GM03348 (cell line): ENCODE results near the gene EIF4G2.
"Not testable (repeated sequence)": the region's sequence is repeated elsewhere in the genome, so short reads cannot be mapped to it uniquely, and the experiment has no call there.

Experiments used
- DNase-seq: peaks from one replicate; pipeline ENCODE4 v3.0.0; 2012; ENCODE audit warnings: low spot score

Gene EIF4G2

GRCh38 chr11:10808553-10809372 lies at the start of gene EIF4G2:
EIF4G2 (minus strand) TSS chr11:10808926.
- peak; percentile 99 for DNase-seq

DNA sequence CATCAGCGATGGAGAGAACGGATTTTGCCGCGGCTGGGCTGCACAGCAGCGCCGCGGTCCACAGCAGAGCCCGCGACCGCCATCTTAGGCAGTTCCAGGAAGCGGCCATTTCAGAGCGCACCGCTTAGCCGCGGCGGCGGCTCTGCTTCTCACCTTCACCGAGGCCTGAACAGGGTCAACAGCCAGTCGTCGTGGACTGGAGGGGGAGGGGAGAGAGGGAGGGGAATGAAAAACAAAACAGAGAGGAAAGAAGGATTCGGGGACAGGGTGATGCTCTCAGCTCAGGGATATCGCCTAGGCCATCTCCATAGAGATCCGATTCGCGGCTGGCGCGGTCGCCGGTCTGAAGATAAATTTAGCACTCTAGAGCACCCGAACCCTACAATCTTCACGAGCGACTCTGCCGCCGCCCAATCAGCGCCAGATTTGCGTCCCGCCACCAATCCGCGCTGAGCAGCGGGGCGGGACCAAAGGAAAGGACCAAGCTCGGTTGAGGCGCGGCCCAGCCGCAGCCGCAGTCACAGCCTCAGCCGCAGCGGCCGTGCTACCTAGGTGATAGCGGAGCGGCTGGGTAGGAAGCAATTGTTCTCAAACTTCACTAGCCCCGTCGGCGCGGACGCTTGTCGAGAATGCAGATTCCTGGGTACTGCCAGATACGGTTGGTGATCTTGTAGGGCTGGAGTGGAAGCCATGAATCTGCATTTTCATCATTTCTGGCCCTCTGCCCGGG lies 49.1 kb upstream of the EIF4G2 start, which contains the start of gene ZBED5:
Gene ZBED5, minus strand, starts transcription at position 345 of the 730 bp plus-strand sequence. CDS start 3,108 bp downstream, outside the sequence.
- DNase-seq = peak; percentile 97

- DNase-seq = no peak
Observed at GRCh38 chr11:10857459-10857708, 48.7 kb upstream of the EIF4G2 start.

- DNase-seq = peak; percentile 46
Observed at GRCh38 chr11:10856689-10857458, 48.1 kb upstream of the EIF4G2 start.

DNA sequence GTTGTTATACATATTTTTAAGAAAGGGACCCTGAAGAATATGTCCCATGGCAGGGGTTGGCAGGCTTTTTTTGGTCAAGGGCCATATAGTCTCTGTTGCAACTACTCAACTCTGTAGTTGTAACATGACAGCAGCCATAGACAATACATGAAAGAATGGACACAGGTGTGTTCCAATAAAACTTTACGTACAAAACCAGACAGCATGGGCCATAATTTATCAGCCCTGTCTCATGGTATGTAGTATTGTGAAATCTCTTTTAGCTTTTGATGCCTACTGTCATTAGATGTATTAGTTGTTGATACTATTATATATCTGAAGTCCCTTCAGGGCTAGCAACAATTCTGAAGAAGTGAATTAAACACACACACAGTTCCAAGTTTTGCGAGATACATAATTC lies 46.6 kb upstream of the EIF4G2 start:
- no peak for DNase-seq

DNA sequence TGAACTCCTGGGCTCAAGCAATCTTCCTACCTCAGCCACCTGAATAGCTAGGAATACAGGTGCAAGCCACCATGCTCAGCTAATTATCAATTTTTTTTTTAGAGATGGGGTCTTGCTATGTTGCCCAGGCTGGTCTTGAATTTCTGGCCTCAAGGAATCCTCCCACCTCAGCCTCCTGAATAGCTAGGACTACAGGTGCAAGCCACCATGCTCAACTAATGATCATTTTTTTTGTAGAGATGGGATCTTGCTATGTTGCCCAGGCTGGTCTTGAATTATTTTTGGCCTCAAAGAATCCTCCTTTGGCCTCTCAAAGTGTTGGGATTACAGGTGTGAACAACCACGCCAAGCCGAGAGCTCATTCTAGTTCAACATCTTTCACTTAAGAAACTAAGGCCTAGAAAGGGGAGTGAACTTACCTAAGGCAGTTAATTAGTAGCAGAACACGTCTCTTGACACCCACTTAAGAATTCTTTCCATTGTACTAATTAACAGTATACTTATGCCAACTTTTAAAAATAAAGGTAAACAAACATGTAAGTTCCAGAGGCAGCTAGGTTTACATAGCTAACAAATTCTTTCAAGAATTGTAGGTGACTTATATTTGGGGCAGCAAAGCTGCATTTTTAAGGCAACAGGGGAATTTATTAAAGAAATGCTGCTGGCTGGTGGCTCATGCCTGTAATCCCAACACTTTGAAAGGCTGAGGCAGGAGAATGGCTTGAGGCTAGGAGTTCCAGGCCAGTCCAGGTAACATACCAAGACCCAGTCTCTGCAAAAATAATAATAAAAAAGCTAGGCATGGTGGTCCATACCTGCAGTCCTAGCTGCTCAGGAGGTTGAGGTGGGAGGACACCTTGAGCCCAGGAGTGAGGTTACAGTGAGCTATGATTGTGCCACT lies 39.5 kb upstream of the EIF4G2 start:
- DNase-seq = no peak

DNA sequence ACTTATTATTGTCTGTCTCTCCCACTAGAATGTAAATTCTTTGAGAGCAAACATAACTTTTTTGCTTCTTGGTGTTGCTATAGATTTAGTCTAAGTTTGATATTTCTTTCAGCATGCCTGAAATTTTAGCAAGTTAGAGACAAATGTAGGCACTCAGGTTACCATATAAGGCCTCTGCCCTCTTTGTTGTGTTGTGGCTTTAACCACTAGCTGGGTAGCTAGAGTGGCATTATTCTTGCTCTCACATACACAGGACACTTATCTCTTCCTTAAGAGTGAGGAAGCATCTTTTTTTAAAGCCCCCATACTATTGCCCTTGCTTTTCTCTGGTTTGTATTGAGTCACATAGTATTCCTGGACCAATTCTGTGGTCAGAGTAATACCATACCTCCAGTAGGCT lies 37.9 kb upstream of the EIF4G2 start:
- DNase-seq = no peak

- peak; percentile 13 for DNase-seq
Observed at GRCh38 chr11:10845589-10845988, 36.9 kb upstream of the EIF4G2 start.

GRCh38 chr11:10844796-10845195 lies 36.1 kb upstream of the EIF4G2 start:
- peak; percentile 8 for DNase-seq

GRCh38 chr11:10844356-10844755 lies 35.6 kb upstream of the EIF4G2 start:
- no peak for DNase-seq

DNA sequence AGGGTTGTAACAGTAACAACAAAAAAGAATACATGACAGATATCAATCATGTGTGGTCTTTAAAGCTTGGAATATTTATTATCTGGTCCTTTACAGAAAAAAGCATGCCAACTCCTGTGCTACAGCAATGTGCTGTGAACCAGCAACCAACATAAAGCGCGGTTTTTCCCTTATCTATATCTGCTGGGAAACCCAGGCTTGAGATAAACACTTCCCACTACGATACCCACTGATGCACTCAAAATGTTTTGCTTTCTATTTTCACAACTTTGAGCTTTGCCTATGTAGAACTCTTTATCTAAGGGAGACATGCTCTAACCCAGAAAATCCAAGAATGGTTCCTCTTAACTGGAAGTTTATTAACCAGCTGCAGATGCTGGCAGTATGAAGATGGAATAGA lies 30.2 kb upstream of the EIF4G2 start:
- DNase-seq = no peak

DNA sequence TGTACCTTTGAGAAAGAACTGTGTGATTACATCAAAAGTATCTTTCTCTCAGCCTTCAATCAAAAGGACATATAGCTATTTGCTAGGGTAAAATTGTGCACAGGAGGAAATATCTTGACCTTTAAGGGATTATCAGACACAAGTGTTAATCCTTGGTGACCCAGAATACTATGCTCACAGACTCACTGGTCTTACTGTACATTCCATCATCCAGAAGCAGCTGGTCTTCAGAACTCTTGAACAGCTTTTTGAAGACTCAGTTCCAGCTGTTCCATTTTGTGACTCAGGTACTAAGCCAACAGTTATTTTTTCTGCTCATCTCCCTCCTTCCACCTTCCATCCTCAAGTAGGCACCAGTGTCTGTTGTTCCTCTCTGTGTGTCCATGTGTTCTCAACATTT lies 29.4 kb upstream of the EIF4G2 start:
- no peak for DNase-seq

- not testable (repeated sequence) for DNase-seq
Observed at GRCh38 chr11:10836884-10837283, 28.2 kb upstream of the EIF4G2 start.

DNA sequence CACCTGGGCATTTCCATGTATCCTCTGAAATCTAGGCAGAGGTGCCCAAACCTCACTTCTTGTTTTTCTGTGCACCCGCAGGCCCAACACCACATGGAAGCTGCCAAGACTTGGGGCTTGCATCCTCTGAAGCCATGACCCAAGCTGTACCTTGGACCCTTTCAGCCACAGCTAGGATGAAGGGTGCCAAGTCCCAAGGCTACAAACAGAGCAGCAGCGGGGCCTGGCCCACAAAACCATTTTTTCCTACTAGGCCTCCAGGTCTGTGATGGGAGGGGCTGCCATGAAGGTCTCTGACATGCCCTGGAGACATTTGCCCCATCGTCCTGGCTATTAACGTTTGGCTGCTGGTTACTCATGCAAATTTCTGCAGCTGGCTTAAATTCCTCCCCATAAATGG lies 20.4 kb upstream of the EIF4G2 start:
- DNase-seq = no peak

- no peak for DNase-seq
Observed at GRCh38 chr11:10828402-10828801, 19.7 kb upstream of the EIF4G2 start.

DNA sequence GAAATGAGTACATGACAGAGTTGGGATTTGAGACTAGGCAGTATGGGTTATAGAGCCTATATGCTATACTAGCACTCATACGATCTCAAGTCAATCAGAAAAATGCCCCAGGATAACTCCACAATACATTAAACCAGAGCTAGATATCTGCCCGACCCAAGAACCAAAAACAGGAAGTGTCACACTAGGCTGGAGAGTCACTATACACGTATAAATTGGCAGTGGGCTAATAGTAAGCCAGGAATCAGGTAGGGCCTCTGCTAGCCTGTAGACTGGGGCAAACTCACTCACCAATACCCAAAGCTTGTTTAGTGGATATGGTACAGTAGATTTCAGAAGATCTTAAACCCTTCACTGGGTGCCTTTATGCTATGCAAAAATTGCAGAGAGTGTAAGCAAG lies 16.2 kb upstream of the EIF4G2 start:
- DNase-seq = no peak

- no peak for DNase-seq
Observed at GRCh38 chr11:10823152-10823579, 14.4 kb upstream of the EIF4G2 start.

DNA sequence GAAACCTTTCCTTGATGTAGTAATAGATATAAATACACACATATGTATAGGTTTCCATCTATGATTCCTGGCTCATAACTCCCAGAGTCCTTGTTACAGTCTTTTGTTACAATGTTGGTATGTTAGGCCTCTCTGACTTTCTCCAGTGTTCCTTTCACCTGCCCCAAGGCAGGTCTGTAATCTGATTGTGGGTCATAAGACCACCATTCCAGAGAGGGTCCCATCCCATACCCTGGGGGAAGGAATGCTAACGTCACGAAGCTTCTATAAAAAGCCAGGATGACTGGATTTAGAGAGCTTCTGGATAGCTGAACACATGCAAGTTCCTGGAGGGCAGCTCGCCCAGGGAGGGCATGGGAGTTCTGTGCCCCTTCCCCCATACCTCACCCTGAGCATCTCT lies 13.8 kb upstream of the EIF4G2 start:
- DNase-seq = not testable (repeated sequence)

- peak; percentile 61 for DNase-seq
Observed at GRCh38 chr11:10818594-10818993, 9.9 kb upstream of the EIF4G2 start.

DNA sequence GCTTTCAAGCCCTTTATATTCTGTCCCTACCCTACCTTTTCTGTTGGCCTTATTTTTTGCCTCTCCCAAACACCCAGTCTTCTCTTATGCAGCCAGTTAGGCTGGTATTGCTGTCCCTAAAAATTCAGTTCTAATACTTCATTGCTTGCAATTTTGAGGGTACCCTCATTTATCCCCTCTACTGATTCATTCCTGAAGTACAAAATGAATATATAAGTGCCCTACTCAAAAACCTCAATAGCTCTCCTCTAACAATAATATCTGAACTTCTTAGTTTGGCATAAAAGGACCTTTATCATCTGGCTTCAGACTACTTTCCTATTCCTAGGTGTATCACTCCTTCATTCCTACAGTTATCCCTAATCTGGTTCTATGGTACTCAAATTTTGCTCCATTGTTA lies 5.2 kb upstream of the EIF4G2 start:
- no peak for DNase-seq

DNA sequence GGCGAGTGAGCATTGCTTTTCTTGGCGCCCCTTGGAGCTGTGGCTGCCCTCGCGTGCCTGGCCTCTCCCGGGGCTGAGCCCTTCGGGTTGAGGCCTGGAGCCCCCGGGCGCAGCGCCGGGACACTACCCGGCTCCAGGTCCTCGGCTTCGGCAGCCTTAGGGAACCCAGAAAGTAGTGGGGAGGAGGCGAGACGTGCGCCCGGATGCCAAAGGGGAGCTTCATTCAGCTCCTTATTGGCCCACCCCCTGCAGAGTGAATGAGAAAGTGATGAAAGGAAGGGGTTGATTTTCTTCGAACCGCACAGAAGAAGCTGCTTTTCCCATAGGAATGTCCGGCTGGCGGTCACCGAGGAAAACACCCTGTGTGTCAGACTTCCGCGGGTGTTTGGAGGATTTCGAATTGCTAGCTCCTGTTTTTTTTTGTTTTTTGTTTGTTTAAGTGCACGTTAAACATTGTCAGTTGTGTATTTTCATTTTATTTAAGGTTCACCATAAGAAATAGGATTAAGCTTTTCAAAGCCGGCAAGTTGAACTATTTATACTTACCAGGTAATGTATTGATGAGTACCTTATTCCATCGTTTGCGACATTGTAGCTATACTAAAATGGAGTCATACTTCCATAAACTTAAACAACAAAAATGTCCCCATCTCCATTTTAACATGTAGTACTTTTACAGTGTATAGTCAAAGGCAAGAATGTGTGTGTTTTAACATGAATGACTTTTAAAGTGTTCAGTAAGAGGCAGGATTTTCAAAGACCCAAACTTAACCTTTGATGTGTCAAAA lies 841 bp upstream of the EIF4G2 start:
- peak; percentile 70 for DNase-seq
